Putamen (tissue), 1 donor: ENCODE data around the gene NLGN3.
"Not testable (repeated sequence)": the region's sequence is repeated elsewhere in the genome, so short reads cannot be mapped to it uniquely, and the experiment has no call there.

ENCODE experiments used
- DNase-seq: peaks from one replicate; pipeline ENCODE4 v3.0.0-alpha.2; 2016; ENCODE audit warnings: low spot score

The NLGN3 gene

DNA sequence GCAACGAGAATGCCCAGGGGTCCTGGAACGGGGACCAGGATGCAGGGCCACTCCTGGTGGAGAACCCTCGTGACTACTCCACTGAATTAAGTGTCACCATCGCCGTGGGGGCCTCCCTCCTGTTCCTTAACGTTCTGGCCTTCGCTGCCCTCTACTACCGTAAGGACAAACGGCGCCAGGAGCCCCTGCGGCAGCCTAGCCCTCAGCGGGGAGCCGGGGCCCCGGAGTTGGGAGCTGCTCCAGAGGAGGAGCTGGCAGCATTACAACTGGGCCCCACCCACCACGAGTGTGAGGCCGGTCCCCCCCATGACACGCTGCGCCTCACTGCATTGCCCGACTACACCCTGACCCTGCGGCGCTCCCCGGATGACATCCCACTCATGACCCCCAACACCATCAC, 24.9 kb downstream of the NLGN3 start:
- DNase-seq: no peak

DNA sequence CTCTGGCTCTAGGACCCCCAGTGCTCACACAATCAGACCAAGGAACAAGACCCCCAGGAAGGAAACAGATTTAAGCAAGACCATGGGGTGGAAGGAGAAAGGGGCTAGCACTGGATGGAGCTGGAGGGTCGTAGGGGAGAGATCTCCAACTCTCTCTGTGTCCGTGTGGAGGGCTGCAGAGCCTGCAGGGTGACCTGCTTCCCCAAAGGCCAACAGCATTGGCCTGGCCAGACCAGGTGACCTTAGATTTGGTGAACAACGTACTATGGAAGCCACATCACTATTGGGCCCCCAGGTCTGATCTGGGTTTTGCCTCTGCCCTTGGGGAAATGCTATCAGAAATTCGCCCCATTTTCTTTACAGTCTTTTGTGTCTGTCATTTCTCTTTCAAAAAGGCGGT, 26.0 kb downstream of the NLGN3 start:
- no peak for DNase-seq

GRCh38 chrX:71171110-71171801, 26.6 kb downstream of the NLGN3 start:
- no peak for DNase-seq

DNA sequence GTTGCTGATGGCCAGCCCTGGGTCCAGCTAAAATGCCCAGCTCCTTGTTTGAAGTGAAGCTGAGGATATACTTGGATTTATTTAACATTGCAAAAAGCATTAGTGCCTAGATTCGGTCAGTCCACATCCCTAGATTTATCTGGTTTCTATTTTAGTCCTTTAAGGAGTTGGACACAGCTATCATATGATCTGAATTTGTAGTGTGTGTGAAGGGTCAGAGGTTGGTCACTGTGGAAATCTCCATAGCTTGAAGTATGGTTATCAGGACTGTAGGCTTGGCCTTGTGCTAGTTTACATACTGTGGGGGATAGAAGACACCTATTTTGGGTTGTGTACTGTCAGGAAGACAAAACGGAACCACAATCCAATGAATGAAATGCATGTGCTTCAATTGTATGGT, 28.8 kb downstream of the NLGN3 start:
- no peak for DNase-seq

GRCh38 chrX:71174795-71175194, 30.2 kb downstream of the NLGN3 start:
- DNase-seq: no peak

- no peak for DNase-seq
Measured at GRCh38 chrX:71175531-71175930, 30.9 kb downstream of the NLGN3 start.

GRCh38 chrX:71177327-71177726, 32.7 kb downstream of the NLGN3 start:
- no peak for DNase-seq

GRCh38 chrX:71178908-71179307, 34.3 kb downstream of the NLGN3 start:
- peak; percentile 66 for DNase-seq

DNA sequence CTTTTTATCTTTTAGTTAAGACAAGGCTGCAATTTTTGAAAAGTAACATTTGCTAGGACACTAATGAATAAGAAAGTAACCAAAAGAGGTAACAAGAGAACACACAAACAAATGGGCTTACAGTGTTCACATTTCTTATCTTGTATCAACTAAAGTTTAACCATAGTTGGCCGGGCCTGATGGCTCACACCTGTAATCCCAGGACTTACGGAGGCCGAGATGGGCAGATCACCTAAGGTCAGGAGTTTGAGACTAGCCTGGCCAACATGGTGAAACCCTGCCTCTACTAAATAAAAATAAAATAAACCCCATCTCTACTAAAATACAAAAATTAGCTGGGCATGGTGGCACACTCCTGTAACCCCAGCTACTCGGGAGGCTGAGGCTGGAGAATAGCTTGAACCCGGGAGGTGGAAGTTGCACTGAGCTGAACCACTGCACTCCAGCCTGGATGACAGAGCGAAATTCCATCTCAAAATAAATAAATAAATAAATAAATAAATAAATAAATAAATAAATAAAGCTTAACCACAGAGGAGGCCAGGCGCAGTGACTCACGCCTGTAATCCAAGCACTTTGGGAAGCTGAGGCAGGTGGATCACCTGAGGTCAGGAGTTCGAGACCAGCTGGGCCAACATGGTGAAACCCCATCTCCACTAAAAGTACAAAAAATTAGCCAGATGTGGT, 36.1 kb downstream of the NLGN3 start:
- not testable (repeated sequence) for DNase-seq

GRCh38 chrX:71181558-71181909, 36.9 kb downstream of the NLGN3 start:
- DNase-seq: peak; percentile 17

GRCh38 chrX:71181910-71182799, 37.5 kb downstream of the NLGN3 start:
- peak; percentile 93 for DNase-seq

GRCh38 chrX:71182871-71183270, 38.2 kb downstream of the NLGN3 start:
- DNase-seq: no peak

DNA sequence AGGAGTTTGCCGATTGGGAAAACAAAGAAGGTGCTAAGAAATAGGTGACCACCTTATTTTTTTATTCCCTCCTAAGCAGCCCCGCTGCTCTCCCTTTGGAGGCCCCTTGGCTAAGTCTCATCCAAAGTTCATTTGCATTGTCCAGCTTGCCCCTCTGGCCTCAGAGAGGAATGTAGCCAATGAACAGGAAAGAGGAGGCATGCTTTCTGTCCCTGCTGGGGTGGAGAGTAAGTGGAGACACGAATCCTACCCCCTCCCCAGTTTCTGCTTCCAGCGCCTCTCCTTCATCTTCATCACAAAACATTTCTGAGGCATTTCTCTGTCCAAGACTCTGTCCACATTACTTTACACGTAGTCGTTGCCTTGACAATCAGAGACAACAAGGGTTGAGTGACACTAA, 38.7 kb downstream of the NLGN3 start:
- no peak for DNase-seq

GRCh38 chrX:71184092-71184491, 39.5 kb downstream of the NLGN3 start:
- no peak for DNase-seq

DNA sequence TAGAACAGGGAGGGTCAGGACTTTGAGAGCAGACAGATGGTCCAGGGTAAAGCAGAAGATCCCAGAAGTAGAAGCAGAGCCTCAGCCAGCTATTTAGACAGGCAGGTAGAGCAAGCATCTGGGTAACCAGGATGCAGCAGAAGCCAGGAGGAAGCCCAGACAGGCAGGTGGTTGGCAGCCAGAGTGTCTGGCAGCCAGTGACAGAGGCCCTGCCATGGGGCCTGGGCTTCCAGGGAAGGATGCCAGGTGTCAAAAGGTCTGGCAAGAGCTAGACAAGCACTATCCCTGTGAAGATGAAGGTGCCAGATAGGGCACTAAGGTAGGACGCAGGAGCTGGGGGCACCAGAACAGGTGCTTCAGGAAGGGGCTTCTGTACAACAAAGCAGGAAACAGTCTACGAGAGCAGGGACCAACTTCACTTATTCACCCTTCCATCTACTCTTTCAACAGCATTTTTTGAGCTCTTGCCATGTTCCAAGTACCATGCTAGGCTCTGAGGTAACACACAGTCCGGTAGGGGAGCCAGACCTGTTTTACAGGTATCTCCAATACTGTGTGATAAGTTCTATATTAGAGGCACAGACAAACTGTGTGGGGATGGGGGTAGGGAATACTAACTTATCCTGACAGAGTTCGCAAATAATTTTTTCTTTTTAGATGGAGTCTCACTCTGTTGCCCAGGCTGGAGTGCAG, 40.3 kb downstream of the NLGN3 start:
- DNase-seq: no peak

GRCh38 chrX:71191248-71191647, 46.6 kb downstream of the NLGN3 start:
- no peak for DNase-seq

GRCh38 chrX:71195964-71196649, 51.5 kb downstream of the NLGN3 start:
- no peak for DNase-seq

GRCh38 chrX:71198066-71198465, 53.4 kb downstream of the NLGN3 start:
- peak; percentile 18 for DNase-seq

GRCh38 chrX:71199252-71200008, 54.8 kb downstream of the NLGN3 start:
- no peak for DNase-seq

DNA sequence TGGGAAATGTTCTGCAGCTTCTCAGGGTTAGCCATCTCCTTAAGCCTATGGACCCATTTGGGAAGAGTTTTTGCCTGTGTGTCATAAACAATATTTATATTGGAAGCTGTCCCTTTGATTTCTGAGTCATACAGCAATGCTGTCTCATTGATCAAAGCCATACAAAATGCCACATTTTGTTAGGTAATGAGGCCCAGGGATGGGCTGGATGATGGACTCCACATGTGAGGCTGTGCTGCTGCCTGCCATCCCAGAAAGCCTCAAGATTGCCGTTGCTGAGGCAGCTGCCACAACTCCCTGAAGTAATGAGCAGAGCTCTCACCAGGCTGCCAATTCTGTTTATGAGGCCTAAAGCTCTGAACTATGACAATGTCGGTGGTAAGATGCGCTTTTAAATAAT, 66.2 kb downstream of the NLGN3 start:
- no peak for DNase-seq

DNA sequence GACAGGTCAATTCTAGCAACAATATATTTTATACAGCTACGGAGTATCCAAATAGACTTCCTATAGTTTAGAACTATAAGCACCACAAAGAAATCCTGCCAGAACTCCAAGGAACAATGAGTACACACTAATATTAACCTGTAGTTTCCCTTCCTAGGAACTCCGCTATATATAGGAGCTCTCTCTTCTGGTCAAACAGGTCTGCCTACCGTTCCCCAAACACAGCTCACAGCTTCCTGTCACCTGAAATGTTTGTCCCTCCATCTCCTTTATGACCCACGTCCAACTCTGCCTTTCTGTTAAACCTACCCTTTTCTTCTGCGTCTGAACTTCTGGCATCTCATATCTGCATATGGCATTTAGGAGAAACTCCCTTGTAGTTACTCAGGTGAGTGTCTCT, 67.9 kb downstream of the NLGN3 start:
- DNase-seq: no peak
